ENCODE measurements around the gene NDEL1.

Gene NDEL1

GRCh38 chr17:8496081-8496480 lies 60.4 kb downstream of the NDEL1 start:
- H3K4me1 ChIP-seq: no peaks in the 10 kb centered on the region
- no peaks in the 10 kb centered on the region for H3K9me3 ChIP-seq (ENCODE audit: control insufficient read depth, low read length)
- H3K27ac ChIP-seq: no peak overlapping the region
- H2AFZ ChIP-seq: no peak overlapping the region
- no peak overlapping the region for H3K9ac ChIP-seq
- H3K4me3 ChIP-seq (ENCODE audit: low read depth, low read length): no peak overlapping the region
- no peaks in the 10 kb centered on the region for H3K27me3 ChIP-seq (ENCODE audit: control insufficient read depth, insufficient read depth, low read length)
- no peaks in the 10 kb centered on the region for H3K79me2 ChIP-seq
- no peak overlapping the region for H3K4me2 ChIP-seq (ENCODE audit: low read length)
- no peak for TF ChIP-seq CTCF (IDR thresholded peaks at IDR 0.05)
- no peaks in the 10 kb centered on the region for H3K36me3 ChIP-seq (ENCODE audit: control insufficient read depth, insufficient read depth, low read length)

GRCh38 chr17:8499171-8499570 lies 63.5 kb downstream of the NDEL1 start:
- Histone ChIP-seq H3K79me2 (no peaks in the 10 kb centered on the region), H3K4me1 (no peaks in the 10 kb centered on the region), H3K4me2 (ENCODE audit: low read length) (no peak overlapping the region), H3K36me3 (ENCODE audit: control insufficient read depth, insufficient read depth, low read length) (no peaks in the 10 kb centered on the region), H3K4me3 (ENCODE audit: low read depth, low read length) (no peak overlapping the region), H3K27me3 (ENCODE audit: control insufficient read depth, insufficient read depth, low read length) (no peaks in the 10 kb centered on the region), H3K27ac (no peak overlapping the region), H3K9me3 (ENCODE audit: control insufficient read depth, low read length) (no peaks in the 10 kb centered on the region), H2AFZ (no peak overlapping the region), H3K9ac (no peak overlapping the region)
- TF ChIP-seq CTCF (IDR thresholded peaks at IDR 0.05): no peak

DNA sequence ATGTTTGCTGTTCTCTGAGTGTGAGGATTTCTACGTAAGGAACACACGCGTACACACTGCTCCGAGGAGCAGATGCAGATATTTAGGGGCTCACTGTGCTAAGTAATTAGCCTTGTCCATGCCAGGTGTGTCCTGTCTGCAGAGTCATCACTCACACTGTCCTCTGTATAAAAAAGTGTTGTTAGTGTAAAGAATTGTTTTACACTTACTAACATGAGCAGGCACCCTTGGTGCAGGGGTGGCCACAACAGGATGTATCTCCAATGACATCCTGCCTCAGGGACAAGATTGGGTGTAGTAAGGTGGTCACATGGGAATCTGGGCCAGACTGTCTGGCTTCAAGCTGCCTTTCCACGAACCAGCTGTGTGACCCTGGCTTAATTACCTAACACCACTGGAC lies 63.9 kb downstream of the NDEL1 start:
- Histone ChIP-seq H3K36me3 (ENCODE audit: control insufficient read depth, insufficient read depth, low read length) (no peaks in the 10 kb centered on the region), H2AFZ (no peak overlapping the region), H3K27ac (no peak overlapping the region), H3K4me2 (ENCODE audit: low read length) (no peak overlapping the region), H3K4me3 (ENCODE audit: low read depth, low read length) (no peak overlapping the region), H3K4me1 (no peaks in the 10 kb centered on the region), H3K27me3 (ENCODE audit: control insufficient read depth, insufficient read depth, low read length) (no peaks in the 10 kb centered on the region), H3K79me2 (no peaks in the 10 kb centered on the region), H3K9me3 (ENCODE audit: control insufficient read depth, low read length) (no peaks in the 10 kb centered on the region), H3K9ac (no peak overlapping the region)
- TF ChIP-seq CTCF (IDR thresholded peaks at IDR 0.05): no peak

DNA sequence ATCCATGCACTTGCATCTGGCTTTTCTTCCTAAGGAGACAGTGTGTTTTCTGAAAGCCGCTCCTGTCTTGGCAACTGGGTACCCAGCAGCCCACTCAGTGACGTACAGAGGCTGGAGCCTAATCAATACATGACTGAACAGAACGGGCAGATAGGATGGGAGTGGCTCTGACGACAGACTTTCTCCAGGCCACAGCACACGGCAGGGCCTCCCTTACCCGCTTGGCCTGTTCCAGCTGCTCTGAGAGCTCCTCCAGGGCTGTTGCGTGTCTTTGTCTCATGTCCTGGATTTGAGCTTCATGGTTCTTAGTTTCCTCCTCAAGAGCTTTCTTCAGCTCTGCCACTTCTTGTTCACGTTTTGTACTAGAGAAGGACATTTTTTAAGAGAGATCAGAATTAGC lies 64.9 kb downstream of the NDEL1 start:
- H3K36me3 ChIP-seq (ENCODE audit: control insufficient read depth, insufficient read depth, low read length): no peaks in the 10 kb centered on the region
- H3K4me1 ChIP-seq: no peaks in the 10 kb centered on the region
- no peak overlapping the region for H3K9ac ChIP-seq
- H3K4me3 ChIP-seq (ENCODE audit: low read depth, low read length): no peak overlapping the region
- H2AFZ ChIP-seq: no peak overlapping the region
- H3K79me2 ChIP-seq: no peaks in the 10 kb centered on the region
- no peak for TF ChIP-seq CTCF (IDR thresholded peaks at IDR 0.05)
- no peaks in the 10 kb centered on the region for H3K9me3 ChIP-seq (ENCODE audit: control insufficient read depth, low read length)
- no peak overlapping the region for H3K27ac ChIP-seq
- H3K4me2 ChIP-seq (ENCODE audit: low read length): no peak overlapping the region
- no peaks in the 10 kb centered on the region for H3K27me3 ChIP-seq (ENCODE audit: control insufficient read depth, insufficient read depth, low read length)

GRCh38 chr17:8502126-8502525 lies 66.4 kb downstream of the NDEL1 start:
- no peak for TF ChIP-seq CTCF (IDR thresholded peaks at IDR 0.05)
- Histone ChIP-seq H3K27me3 (ENCODE audit: control insufficient read depth, insufficient read depth, low read length) (no peaks in the 10 kb centered on the region), H3K79me2 (no peaks in the 10 kb centered on the region), H3K4me2 (ENCODE audit: low read length) (no peak overlapping the region), H2AFZ (no peak overlapping the region), H3K9ac (no peak overlapping the region), H3K9me3 (ENCODE audit: control insufficient read depth, low read length) (no peaks in the 10 kb centered on the region), H3K4me1 (no peaks in the 10 kb centered on the region), H3K4me3 (ENCODE audit: low read depth, low read length) (no peak overlapping the region), H3K36me3 (ENCODE audit: control insufficient read depth, insufficient read depth, low read length) (no peaks in the 10 kb centered on the region), H3K27ac (no peak overlapping the region)
